GM18505 (cell line): ENCODE measurements around the gene SDK1.
A peak's percentile ranks its signal among the peaks of the same experiment; 100 is the strongest.

Source experiments
- ATAC-seq: cut with Tn5 transposase; IDR thresholded peaks from one replicate; pipeline ENCODE4 v1.9.1; 2021; ENCODE audit not compliant: unreplicated experiment
- POLR2A ChIP-seq: IDR thresholded peaks from 4 replicates; pipeline ENCODE4 v1.6.1; 2011; ENCODE audit warnings: borderline replicate concordance; ENCODE audit not compliant: insufficient read depth, insufficient read length; ENCODE audit errors: extremely low read depth

The SDK1 gene

DNA sequence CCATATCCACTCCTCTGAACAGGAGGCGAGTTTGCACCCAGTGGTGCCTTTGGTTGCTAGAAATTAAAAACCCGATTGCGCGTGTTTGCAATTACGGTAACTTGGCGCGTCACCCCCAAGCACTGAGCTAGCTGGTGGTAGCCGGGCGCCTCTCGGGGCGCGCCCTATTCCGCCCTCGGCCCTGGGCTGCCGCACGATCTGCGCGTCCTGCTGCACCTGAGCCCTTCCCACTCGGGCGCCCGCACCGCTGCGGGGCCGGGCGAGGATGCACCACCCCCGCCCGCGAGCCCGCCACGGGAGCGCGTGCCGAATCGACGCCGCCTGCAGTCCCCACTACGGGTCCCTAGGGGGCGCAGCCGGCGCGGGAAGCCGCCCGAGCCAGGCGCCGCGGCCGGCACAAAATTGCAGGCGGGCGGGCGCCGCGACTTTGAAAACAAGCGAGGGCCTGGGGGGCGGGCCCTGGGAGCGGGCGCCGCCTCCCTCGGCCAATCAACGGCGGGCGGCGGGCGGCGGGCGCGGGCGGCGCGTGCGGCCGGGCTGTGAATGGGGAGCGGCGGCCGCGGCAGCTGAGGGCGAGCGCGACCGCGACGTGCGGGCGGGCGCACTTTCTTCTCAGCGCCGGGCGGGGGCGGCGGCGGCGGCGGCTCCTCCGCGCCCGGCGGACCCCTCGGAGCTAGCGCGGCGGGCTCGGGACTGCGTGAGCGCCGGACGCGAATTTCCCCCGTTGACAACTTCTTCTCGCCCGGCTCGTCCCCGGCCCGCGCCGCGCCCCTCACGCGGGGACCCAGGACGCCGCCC lies at the start of gene SDK1:
TSS of gene SDK1 (plus strand) at position 602 of the 798 bp plus-strand sequence. CDS start 335 bp downstream, outside the sequence.
- peak; percentile 84 for ATAC-seq
- TF ChIP-seq POLR2A, result no peak

GRCh38 chr7:3254718-3255117 lies 46.3 kb upstream of the SDK1 start:
- ATAC-seq, result no peak
- TF ChIP-seq POLR2A, result no peak

DNA sequence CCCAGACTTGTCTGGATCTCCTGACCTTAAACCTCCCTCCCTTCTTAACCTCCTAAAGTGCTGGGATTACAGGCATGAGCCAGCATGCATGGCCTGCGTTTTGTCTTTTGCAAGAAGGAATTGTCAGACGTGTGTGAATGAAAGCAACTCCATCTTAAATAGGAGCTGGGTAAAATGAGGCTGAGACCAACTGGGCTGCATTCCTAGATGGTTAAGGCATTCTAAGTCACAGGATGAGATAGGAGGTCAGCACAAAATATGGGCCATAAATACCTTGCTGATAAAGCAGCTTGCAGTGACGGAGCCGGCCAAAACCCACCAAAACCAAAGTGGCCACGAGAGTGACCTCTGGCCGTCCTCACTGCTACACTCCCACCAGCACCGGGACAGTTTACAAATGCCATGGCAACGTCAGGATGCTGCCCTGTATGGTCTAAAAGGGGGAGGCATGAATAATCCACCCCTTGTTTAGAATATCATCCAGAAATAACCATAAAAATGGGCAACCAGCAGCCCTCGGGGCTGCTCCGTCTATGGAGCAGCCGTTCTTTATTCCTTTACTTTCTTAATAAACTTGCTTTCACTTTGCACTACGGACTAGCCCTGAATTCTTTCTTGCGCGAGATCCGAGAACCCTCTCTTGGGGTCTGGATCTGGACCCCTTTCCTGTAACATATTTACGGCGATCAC lies 41.2 kb upstream of the SDK1 start:
- no peak for ATAC-seq
- no peak for TF ChIP-seq POLR2A

- no peak for ATAC-seq
- TF ChIP-seq POLR2A, result no peak
These were observed 40.7 kb upstream of the SDK1 start for GRCh38 chr7:3260401-3260715.

- ATAC-seq, result no peak
- TF ChIP-seq POLR2A, result no peak
These were observed 36.2 kb upstream of the SDK1 start for GRCh38 chr7:3264693-3265339.

DNA sequence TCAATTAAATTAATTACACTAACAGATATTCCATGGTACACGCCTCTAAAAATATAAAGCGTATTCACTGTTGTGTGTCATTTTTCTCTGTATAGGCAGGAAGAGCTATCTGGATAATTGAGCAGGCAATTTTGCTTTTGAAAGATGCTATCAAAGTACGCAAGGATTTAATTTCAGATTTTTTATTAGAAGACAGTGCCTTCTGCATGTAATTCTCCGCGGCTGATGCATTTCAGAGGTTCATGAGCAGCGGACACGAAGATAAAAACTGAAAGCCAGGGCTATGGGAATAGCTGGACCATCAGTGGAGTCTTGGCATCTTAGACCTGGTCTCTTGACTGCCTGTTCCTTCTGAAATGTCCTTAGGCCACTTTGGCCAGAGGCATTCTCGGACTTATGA lies 35.7 kb upstream of the SDK1 start:
- no peak for TF ChIP-seq POLR2A
- no peak for ATAC-seq

DNA sequence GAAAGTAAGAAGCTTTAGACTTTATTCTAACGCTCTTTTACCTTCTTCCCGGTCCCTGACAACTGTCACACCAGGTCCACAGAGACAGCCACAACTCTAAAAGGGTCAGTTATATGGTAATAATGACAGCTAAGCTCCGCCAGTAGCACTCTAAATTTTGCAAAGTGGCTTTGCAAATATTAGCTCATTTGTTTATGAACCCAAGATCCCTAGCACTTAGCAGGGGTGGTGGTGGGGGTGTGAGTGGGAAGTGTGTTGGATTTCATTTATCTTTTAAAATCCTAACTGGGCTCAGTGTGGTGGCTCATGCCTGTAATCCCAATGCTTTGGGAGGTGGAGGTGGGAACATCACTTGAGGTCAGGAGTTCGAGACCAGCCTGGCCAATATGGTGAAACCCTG lies 34.8 kb upstream of the SDK1 start:
- no peak for TF ChIP-seq POLR2A
- ATAC-seq, result no peak

- ATAC-seq, result no peak
- TF ChIP-seq POLR2A, result no peak
These were observed 32.9 kb upstream of the SDK1 start for GRCh38 chr7:3267966-3268690.

- no peak for ATAC-seq
- no peak for TF ChIP-seq POLR2A
These were observed 30.7 kb upstream of the SDK1 start for GRCh38 chr7:3270362-3270761.

GRCh38 chr7:3271298-3271697 lies 29.8 kb upstream of the SDK1 start:
- no peak for ATAC-seq
- no peak for TF ChIP-seq POLR2A

DNA sequence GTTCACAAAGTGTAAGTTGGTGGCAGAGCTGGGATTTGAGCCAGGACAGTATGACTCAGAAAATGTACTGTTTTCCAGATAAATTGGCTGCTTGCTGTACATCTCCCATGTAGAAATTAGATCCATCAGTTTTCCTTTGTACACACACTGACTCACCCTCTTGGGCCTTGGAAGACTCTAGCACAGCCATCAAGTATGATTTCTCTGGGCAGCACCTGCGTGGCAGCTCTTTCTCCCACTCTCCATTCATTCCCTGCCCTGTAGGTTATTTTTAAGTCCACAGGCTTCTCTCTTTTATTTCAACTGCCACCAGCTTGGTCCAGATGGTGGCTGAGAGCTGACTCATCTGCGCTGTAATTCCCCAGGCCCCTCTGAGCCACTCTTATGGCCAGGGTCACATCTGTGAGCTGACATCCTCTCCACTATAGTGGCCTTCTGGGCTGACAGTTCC lies 28.3 kb upstream of the SDK1 start:
- ATAC-seq, result no peak
- no peak for TF ChIP-seq POLR2A

GRCh38 chr7:3274131-3274530 lies 26.9 kb upstream of the SDK1 start:
- TF ChIP-seq POLR2A, result no peak
- ATAC-seq, result no peak
